GM19023 (cell line): Measurements from ENCODE around the gene TCF7L2.

Experiments used
- ATAC-seq: cut with Tn5 transposase; IDR thresholded peaks from one replicate; pipeline ENCODE4 v1.9.1; 2021; ENCODE audit warnings: mild to moderate bottlenecking, moderate library complexity; ENCODE audit not compliant: unreplicated experiment

TCF7L2 gene

GRCh38 chr10:112962343-112962742, 12.3 kb downstream of the TCF7L2 start:
- no peak for ATAC-seq

GRCh38 chr10:112963835-112964234, 13.8 kb downstream of the TCF7L2 start:
- ATAC-seq = no peak

GRCh38 chr10:112964482-112964881, 14.4 kb downstream of the TCF7L2 start:
- no peak for ATAC-seq

- ATAC-seq = no peak
These were observed 16.3 kb downstream of the TCF7L2 start for GRCh38 chr10:112966194-112966855.

GRCh38 chr10:112967200-112967599, 17.2 kb downstream of the TCF7L2 start:
- ATAC-seq = no peak

- ATAC-seq = no peak
These were observed 19.1 kb downstream of the TCF7L2 start for GRCh38 chr10:112969131-112969530.

- ATAC-seq = no peak
These were observed 19.5 kb downstream of the TCF7L2 start for GRCh38 chr10:112969542-112969941.

GRCh38 chr10:112970021-112970420, 20.0 kb downstream of the TCF7L2 start:
- ATAC-seq = no peak

- no peak for ATAC-seq
These were observed 22.6 kb downstream of the TCF7L2 start for GRCh38 chr10:112972606-112973005.

GRCh38 chr10:112973046-112973445, 23.0 kb downstream of the TCF7L2 start:
- no peak for ATAC-seq

GRCh38 chr10:112973805-112974204, 23.8 kb downstream of the TCF7L2 start:
- ATAC-seq = no peak

- no peak for ATAC-seq
These were observed 27.4 kb downstream of the TCF7L2 start for GRCh38 chr10:112977426-112977898.

- no peak for ATAC-seq
These were observed 29.9 kb downstream of the TCF7L2 start for GRCh38 chr10:112979927-112980326.

- no peak for ATAC-seq
These were observed 30.9 kb downstream of the TCF7L2 start for GRCh38 chr10:112980937-112981336.

- peak; percentile 92 for ATAC-seq
These were observed 31.5 kb downstream of the TCF7L2 start for GRCh38 chr10:112981553-112981952.

- ATAC-seq = no peak
These were observed 33.5 kb downstream of the TCF7L2 start for GRCh38 chr10:112983444-112984056.

- no peak for ATAC-seq
These were observed 34.7 kb downstream of the TCF7L2 start for GRCh38 chr10:112984756-112985155.

GRCh38 chr10:112985690-112986543, 35.9 kb downstream of the TCF7L2 start:
- ATAC-seq = no peak

GRCh38 chr10:112986544-112987190, 36.6 kb downstream of the TCF7L2 start:
- no peak for ATAC-seq

- no peak for ATAC-seq
These were observed 38.9 kb downstream of the TCF7L2 start for GRCh38 chr10:112988839-112989406.

GRCh38 chr10:112989826-112990225, 39.8 kb downstream of the TCF7L2 start:
- ATAC-seq = no peak
